Hematopoietic multipotent progenitor cell treated with erythropoietin and hydrocortisone succinate and interleukin-3 and kit ligand, for 15 days (in vitro differentiated cells): ENCODE measurements around the gene PLK4.
"Not testable (repeated sequence)": the region's sequence is repeated elsewhere in the genome, so short reads cannot be mapped to it uniquely, and the experiment has no call there.

Experiments
- DNase-seq: peaks from one replicate; pipeline ENCODE4 v3.0.0-alpha.2; 2015; ENCODE audit warnings: low spot score

PLK4 gene

DNA sequence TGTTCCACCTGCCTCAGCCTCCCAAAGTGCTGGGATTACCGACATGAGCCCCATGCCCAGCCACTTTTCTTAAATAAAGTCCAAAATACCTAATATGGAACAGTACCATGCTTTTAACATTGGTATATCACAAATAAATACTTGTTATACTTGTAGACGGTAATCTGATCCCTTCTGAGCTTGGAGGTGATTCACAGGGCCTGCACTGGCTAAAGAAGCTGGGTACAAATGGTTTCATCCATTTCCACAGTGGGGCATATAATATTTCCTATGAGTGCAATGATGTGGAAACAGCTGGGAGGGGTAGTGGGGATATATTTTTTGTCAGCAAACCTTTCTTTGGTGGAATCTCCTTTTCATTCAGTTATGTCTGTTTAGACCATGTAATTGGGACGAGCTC lies 35.8 kb downstream of the PLK4 start:
- no peak for DNase-seq

DNA sequence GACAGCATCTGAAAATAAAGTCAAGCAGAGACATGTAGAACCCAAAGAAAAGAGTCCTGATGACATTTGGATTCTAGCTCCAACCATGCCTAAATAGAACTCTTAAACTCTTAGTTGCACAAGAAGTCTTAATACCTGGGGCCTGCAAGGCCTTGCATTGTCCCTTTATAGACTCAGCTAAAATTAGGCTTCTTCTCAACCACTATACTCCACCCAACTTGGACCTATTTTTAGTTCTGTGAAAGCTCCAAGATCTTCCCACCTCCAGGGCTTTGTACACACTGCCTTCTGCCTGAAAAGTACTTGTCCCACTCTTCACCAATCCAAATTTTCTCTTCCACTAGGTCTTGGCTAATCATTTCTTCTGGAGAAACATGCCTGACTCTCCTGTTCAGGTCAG lies 36.5 kb downstream of the PLK4 start:
- no peak for DNase-seq

DNA sequence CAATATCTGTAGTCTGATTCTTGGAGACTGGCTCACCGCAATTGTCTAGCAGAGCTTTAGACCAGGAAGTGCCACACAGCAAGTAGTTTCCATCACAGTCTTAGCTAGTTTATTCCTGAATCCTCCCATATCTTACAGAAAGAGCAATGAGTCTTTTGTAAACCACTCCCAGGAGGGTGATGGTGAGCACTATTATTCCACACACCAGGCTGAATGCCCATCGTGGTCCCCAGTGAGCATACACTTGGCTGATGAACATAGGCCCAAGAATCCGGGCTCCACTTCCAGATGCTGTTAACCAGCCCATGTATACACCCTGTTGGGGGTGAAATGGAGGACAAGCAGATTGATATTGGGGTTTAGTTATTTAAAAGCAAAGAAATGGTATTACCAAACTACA lies 39.8 kb downstream of the PLK4 start:
- DNase-seq = no peak

- no peak for DNase-seq
These were observed 41.5 kb downstream of the PLK4 start for GRCh38 chr4:127922226-127922625.

DNA sequence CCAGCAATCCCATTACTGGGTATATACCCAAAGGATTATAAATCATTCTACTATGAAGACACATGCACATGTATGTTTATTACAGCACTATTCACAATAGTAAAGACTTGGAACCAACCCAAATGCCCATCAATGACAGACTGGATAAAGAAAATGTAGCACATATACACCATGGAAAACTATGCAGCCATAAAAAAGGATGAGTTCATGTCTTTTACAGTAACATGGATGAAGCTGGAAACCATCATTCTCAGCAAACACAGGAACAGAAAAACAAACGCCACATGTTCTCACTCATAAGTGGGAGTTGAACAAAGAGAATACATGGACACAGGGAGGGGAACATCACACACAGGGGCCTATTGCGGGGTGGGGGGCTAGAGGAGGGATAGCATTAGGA lies 45.0 kb downstream of the PLK4 start:
- DNase-seq = not testable (repeated sequence)

DNA sequence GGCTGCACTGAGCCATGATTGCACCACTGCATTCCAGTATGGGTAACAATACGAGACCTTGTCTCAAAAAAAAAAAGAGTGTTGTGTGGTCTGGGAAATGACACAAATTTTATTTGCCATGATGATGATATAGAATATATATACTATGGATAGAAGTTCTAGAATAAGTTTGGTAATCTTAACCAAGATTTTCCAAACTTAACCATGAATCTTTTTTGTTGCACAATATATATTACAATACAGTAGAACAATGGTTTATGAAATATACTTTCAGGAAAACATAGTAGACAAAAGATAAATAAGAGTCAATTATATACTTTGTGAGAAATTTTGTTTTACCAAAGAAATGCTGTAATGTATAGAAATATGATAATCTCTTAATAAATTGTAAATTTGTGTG lies 49.5 kb downstream of the PLK4 start:
- DNase-seq = no peak

GRCh38 chr4:127931836-127932235 lies 51.1 kb downstream of the PLK4 start:
- DNase-seq = not testable (repeated sequence)

DNA sequence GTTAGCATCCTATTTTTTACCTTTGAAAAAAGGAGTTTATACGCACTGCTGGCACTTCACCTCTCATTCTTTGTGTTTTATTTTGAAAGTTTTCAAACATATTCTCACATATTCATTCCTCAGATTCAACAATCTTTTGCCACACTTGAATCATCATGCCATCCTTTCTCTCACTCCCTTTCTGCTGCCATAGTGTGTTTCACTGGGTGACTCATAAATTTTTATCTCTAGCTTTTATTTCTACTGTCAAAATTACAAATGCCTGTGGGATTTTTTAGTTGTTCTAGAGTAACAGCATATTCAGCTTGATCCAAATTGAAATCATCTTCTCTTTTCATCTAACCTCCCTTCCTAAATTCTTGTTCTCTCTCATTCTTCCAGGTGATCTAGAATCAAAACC lies 56.3 kb downstream of the PLK4 start:
- no peak for DNase-seq
